HCT116 (cell line): ENCODE results near the gene ATF2. TPM values are rescaled to one million over a fixed set of nuclear protein-coding genes. Genes with fewer than 3 reads are reported as not detected.

Source experiments
- ATAC-seq: fragments of 200-7000 bp; cut with Tn5 transposase; 2 replicates; pipeline ENCODE4 v1.9.1; 2020; ENCODE audit warnings: mild to moderate bottlenecking, moderate library complexity
- BruUV-seq: library from RNA; stranded (reverse); fragments of 400-500 nt; replicated peaks from 2 replicates; lab custom pipeline; 2021; lab: Mats Ljungman, UMichigan
- CTCF ChIA-PET: fragments of 300-600 bp; sonication (Branson Sonifier 250); formaldehyde crosslinking; loops from one replicate; lab custom pipeline; 2021; ENCODE audit warnings: antibody characterized with exemption; lab: Charles Lee
- POLR2A ChIA-PET: fragments of 300-600, 350-600 bp; sonication (Branson Sonifier 250); formaldehyde crosslinking; loops from one replicate; lab custom pipeline; 2021; ENCODE audit warnings: antibody characterized with exemption; lab: Charles Lee
- RAD21 ChIA-PET, 2 experiments: fragments of 300-600 bp; sonication (Branson Sonifier 250); formaldehyde crosslinking; loops; one replicate each; lab custom pipeline; 2023; ENCODE audit warnings: low total read pairs in 2 of 2; ENCODE audit not compliant: uncharacterized antibody in 2 of 2, unreplicated experiment in 2 of 2, low non-redundant PET in 1 of 2; lab: Charles Lee
- DNase-seq: peaks from one replicate; pipeline ENCODE4 v3.0.0-alpha.2; 2010; ENCODE audit warnings: low read depth, low spot score
- H2AFZ ChIP-seq: fragments of 200-600 bp; shearing (Covaris generic), sonication (generic); 2 replicates; pipeline ENCODE4 v1.6.1; 2017; ENCODE audit warnings: low read depth, mixed run types, mixed read lengths, antibody characterized with exemption, low read length; ENCODE audit not compliant: poor library complexity, severe bottlenecking
- H3K27ac ChIP-seq: 2 replicates; pipeline ENCODE4 v1.5.1; 2012; ENCODE audit warnings: low read depth, low read length
- H3K27me3 ChIP-seq: fragments of 200-600 bp; sonication (generic); 2 replicates; pipeline ENCODE4 v1.6.1; 2016; ENCODE audit warnings: mixed run types, low read length, mixed read lengths; ENCODE audit not compliant: insufficient read depth
- H3K36me3 ChIP-seq, 2 experiments: fragments of 200-500 bp in 1 of 2; fragments of 200-600 bp in 1 of 2; sonication (Bioruptor generic) in 1 of 2; sonication (generic) in 1 of 2; 2 replicates each; pipeline versions ENCODE4 v1.5.1 to v1.6.1; 2014 to 2016; ENCODE audit warnings: low read length in 2 of 2, inconsistent platforms in 1 of 2, mixed read lengths in 1 of 2, mixed run types in 1 of 2; ENCODE audit not compliant: insufficient read depth in 2 of 2, control insufficient read depth in 1 of 2
- H3K4me1 ChIP-seq, 2 experiments: fragments of 200-600 bp in 1 of 2; sonication (generic) in 1 of 2; 2 replicates each; pipeline versions ENCODE4 v1.5.1 to v1.6.1; 2012 to 2017; ENCODE audit warnings: low read length in 2 of 2, inconsistent platforms in 1 of 2, mild to moderate bottlenecking in 1 of 2, mixed read lengths in 1 of 2, mixed run types in 1 of 2, moderate library complexity in 1 of 2; ENCODE audit not compliant: insufficient read depth in 2 of 2, control insufficient read depth in 1 of 2
- H3K4me2 ChIP-seq: fragments of 200-600 bp; sonication (generic); 2 replicates; pipeline ENCODE4 v1.6.1; 2017; ENCODE audit warnings: mixed run types, low read length, mixed read lengths
- H3K4me3 ChIP-seq, 2 experiments: fragments of 200-600 bp in 1 of 2; sonication (generic) in 1 of 2; replicated peaks in 1 of 2; 2 replicates each; pipeline ENCODE4 v1.5.1; 2011 to 2016; ENCODE audit warnings: low read length in 2 of 2, control low read depth in 1 of 2, low read depth in 1 of 2, mild to moderate bottlenecking in 1 of 2, mixed read lengths in 1 of 2, mixed run types in 1 of 2
- H3K79me2 ChIP-seq: fragments of 200-600 bp; sonication (generic); 2 replicates; pipeline ENCODE4 v1.6.1; 2017; ENCODE audit warnings: mild to moderate bottlenecking, mixed run types, low read length, moderate library complexity, mixed read lengths; ENCODE audit not compliant: insufficient read depth
- H3K9ac ChIP-seq: fragments of 200-600 bp; sonication (generic); 2 replicates; pipeline ENCODE4 v1.6.1; 2016; ENCODE audit warnings: low read length, mixed read lengths
- H3K9me2 ChIP-seq: fragments of 200-600 bp; sonication (generic), shearing (Covaris generic); 2 replicates; pipeline ENCODE4 v1.6.1; 2017; ENCODE audit warnings: mixed run types, mild to moderate bottlenecking, moderate library complexity; ENCODE audit not compliant: insufficient read depth
- H3K9me3 ChIP-seq, 2 experiments: fragments of 200-500 bp in 1 of 2; fragments of 200-600 bp in 1 of 2; sonication (Bioruptor generic) in 1 of 2; sonication (generic) in 1 of 2; 2 replicates each; pipeline ENCODE4 v1.6.1; 2014 to 2017; ENCODE audit warnings: low read length in 2 of 2, mixed read lengths in 2 of 2, inconsistent platforms in 1 of 2, low read depth in 1 of 2, mild to moderate bottlenecking in 1 of 2, mixed run types in 1 of 2, moderate library complexity in 1 of 2; ENCODE audit not compliant: control insufficient read depth in 1 of 2, insufficient read depth in 1 of 2
- H4K20me1 ChIP-seq: fragments of 200-600 bp; sonication (generic), shearing (Covaris generic); 2 replicates; pipeline ENCODE4 v1.6.1; 2017; ENCODE audit warnings: mixed run types, mild to moderate bottlenecking, moderate library complexity; ENCODE audit not compliant: insufficient read depth
- EGR1 ChIP-seq: IDR thresholded peaks from 2 replicates; pipeline ENCODE4 v1.6.1; 2012; ENCODE audit warnings: low read depth
- EZH2 ChIP-seq: fragments of 200-600 bp; sonication (generic); IDR thresholded peaks from 2 replicates; pipeline ENCODE4 v1.6.1; 2017; ENCODE audit warnings: antibody characterized with exemption, mixed run types
- JUND ChIP-seq: IDR thresholded peaks from 2 replicates; pipeline ENCODE4 v1.6.1; 2012
- POLR2AphosphoS5 ChIP-seq: IDR thresholded peaks from 2 replicates; pipeline ENCODE4 v1.6.1; 2011; ENCODE audit warnings: mild to moderate bottlenecking, low read depth, low read length, moderate library complexity
- TCF7L2 ChIP-seq: IDR thresholded peaks from 2 replicates; pipeline ENCODE4 v1.7.0; 2011; ENCODE audit warnings: borderline replicate concordance, inconsistent platforms; ENCODE audit not compliant: insufficient read depth, insufficient read length; ENCODE audit errors: extremely low read depth
- ZNF274 ChIP-seq: fragments of 200-500 bp; sonication (Bioruptor generic); IDR thresholded peaks from 2 replicates; pipeline ENCODE4 v1.6.1; 2014; ENCODE audit warnings: mild to moderate bottlenecking, low read depth, low read length, inconsistent platforms
- intact Hi-C: fragments of 100-400 bp; cut with micrococcal nuclease; formaldehyde crosslinking; loops from 2 replicates; pipeline ENCODE4 v1.10.0; 2022
- total RNA-seq: library from RNA; stranded (reverse); gene quantifications from one replicate; pipeline ENCODE4 v1.2.1, GENCODE V29; 2021; ENCODE audit not compliant: unreplicated experiment

Gene ATF2
- total RNA-seq, 1 experiment from 2014 or later: 29.6 TPM

DNA sequence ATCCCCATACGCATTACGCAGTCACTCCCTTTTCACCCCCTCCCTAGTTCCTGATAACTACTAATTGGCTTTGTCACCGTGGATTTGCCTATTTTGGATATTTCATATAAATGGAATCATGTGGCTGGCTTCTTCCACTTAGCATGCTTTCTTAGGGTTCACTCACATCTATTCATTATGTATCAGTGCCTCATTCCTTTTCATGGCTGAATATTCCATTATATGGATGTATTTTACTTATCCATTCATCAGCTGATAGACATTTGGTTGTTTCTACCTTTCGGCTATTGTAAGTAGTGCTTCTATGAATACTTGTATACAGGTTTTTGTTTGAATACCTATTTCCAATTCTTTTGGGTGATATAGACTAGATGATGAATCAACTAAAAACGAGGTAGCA lies 8.6 kb upstream of the ATF2 start:
- H3K27me3 ChIP-seq: no peaks in the 10 kb centered on the region
- peaks cover 24% of the 10 kb centered on the region; the same call in 1 of the 2 replicates for H4K20me1 ChIP-seq
- ChIA-PET RAD21 (no interaction called here), POLR2A (interaction anchor here (2.0 kb wide), 1 partner anchor 8 kb away, joined by 7 read pairs; the partner anchor contains the start of gene ATF2), CTCF (no interaction called here)
- intact Hi-C loops: no loop called here
- H3K4me1 ChIP-seq: peaks cover 4 to 7% of the 10 kb centered on the region in 2 experiments; a peak in 3 of 4 replicates
- H3K9ac ChIP-seq: no peak overlapping the region
- peaks cover 38 to 52% of the 10 kb centered on the region in 2 experiments for H3K36me3 ChIP-seq
- H3K79me2 ChIP-seq: peaks cover 59% of the 10 kb centered on the region
- DNase-seq: no peak
- no peak overlapping the region for H3K4me2 ChIP-seq
- BruUV-seq: no TSS peak
- H3K9me2 ChIP-seq: no peaks in the 10 kb centered on the region
- no peak overlapping the region for H3K27ac ChIP-seq
- H2AFZ ChIP-seq: no peak overlapping the region
- ATAC-seq: no peak
- H3K4me3 ChIP-seq: no peak overlapping the region
- H3K9me3 ChIP-seq: no peaks in the 10 kb centered on the region
- no peak for TF ChIP-seq TCF7L2

DNA sequence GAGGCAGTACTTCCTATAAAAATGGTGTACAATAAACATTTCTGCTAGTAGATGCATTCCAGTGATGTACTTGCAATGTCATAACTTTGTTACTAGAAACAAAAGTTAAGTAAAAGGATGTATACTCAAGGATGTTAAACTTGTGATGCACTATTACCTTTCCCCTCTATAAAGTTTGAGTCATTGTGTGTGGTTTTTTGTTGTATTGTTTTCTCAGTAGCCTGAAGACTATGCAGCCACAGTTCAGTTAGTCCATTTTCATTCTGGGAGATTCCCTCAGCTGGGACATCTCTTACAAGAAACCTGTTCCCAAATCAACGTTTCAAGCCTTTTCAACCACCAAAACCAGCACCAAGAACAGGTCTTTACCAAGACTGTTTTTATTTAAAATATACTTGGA lies 7.9 kb upstream of the ATF2 start:
- Histone ChIP-seq H3K4me3 (no peak overlapping the region), H3K27me3 (no peaks in the 10 kb centered on the region), H3K36me3 (peaks cover 38 to 52% of the 10 kb centered on the region in 2 experiments), H3K4me2 (no peak overlapping the region), H2AFZ (no peak overlapping the region), H3K9ac (no peak overlapping the region), H3K9me3 (no peaks in the 10 kb centered on the region), H3K27ac (no peak overlapping the region), H3K9me2 (no peaks in the 10 kb centered on the region), H3K79me2 (peaks cover 52% of the 10 kb centered on the region), H3K4me1 (peaks cover 4 to 6% of the 10 kb centered on the region in 2 experiments; a peak in 3 of 4 replicates), H4K20me1 (peaks cover 24% of the 10 kb centered on the region; the same call in 1 of the 2 replicates)
- intact Hi-C loops: no loop called here
- ChIA-PET RAD21 (no interaction called here), CTCF (no interaction called here), POLR2A (no interaction called here)
- no peak for DNase-seq
- ATAC-seq: no peak
- BruUV-seq: no TSS peak
- TF ChIP-seq EZH2 (no peak), POLR2AphosphoS5 (no peak), ZNF274 (no peak), JUND (no peak), EGR1 (no peak)
- TF ChIP-seq, all 23 proteins: peak for 0
